ENCODE data around the gene ARHGAP26. TPM values are rescaled to one million over a fixed set of nuclear protein-coding genes. Genes with fewer than 3 reads are reported as not detected.

ARHGAP26 gene
- total RNA-seq, 1 donor from 2014 or later = 34.9 TPM

- ATAC-seq (no peak), DNase-seq (no peak)
- intact Hi-C loops (cut with micrococcal nuclease) = loop anchor here (10.0 kb wide), 1 partner anchor 137 kb away; no protein-coding TSS in a partner anchor
These were observed 22.0 kb upstream of the ARHGAP26 start for GRCh38 chr5:142748132-142748531.

- DNase-seq (peak; percentile 46), ATAC-seq (no peak)
- intact Hi-C loops (cut with micrococcal nuclease) = loop anchor here (10.0 kb wide), 1 partner anchor 136 kb away; no protein-coding TSS in a partner anchor
These were observed 21.5 kb upstream of the ARHGAP26 start for GRCh38 chr5:142748568-142749249.

GRCh38 chr5:142749321-142749720 is 20.9 kb upstream of the ARHGAP26 start:
- DNase-seq = no peak
- intact Hi-C loops (cut with micrococcal nuclease) = loop anchor here (10.0 kb wide), 1 partner anchor 135 kb away; no protein-coding TSS in a partner anchor
- no peak for ATAC-seq

- DNase-seq = peak; percentile 88
- intact Hi-C loops (cut with micrococcal nuclease) = no loop called here
These were observed 17.0 kb upstream of the ARHGAP26 start for GRCh38 chr5:142753116-142753631.

DNA sequence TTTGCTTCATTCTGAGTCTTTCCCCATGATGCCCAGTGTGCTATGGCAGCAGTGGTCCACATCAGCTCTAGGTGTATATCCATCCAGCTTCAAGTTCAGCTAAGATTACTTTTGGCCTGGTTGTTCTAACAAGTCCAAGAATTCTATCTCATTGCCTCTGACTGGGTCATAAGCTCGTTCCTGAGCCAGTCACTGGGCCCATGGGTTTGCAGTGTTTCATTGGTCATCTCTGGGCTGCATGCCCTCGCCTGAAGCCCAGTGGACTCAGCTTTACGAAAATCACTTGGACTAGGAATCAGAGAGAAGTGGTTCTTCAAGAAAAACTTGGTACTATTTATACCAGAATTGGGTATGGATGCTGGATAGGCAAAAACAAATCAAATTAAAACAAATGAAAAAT is 16.1 kb upstream of the ARHGAP26 start:
- peak; percentile 48 for ATAC-seq
- intact Hi-C loops (cut with micrococcal nuclease) = no loop called here

More at GRCh38 chr5:142753116-142753631, 17.0 kb upstream of the ARHGAP26 start:
- ATAC-seq = peak; percentile 92

GRCh38 chr5:142756576-142756975 is 13.6 kb upstream of the ARHGAP26 start:
- no peak for DNase-seq
- intact Hi-C loops (cut with micrococcal nuclease) = no loop called here

More for the DNA sequence above, 16.1 kb upstream of the ARHGAP26 start:
- peak; percentile 53 for DNase-seq

DNA sequence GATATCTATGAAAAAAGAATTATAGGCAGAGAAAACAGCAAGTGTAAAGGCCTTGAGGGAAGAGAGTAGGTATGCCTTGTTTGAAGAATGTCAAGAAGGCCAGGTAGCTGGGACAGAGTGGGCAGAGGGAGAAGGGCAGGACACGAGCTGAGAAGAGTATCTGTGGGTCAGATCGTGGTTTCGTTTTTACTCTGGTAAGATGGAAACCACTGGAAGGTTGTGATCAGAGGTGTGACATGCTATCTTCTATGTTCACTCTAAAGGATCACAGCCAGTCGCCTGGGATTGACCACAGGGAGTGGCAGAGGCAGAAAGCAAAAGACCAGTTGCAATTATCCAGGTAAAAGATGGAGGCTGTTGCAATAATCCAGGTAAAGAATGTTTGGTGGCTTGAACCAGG is 12.6 kb upstream of the ARHGAP26 start:
- no peak for ATAC-seq
- intact Hi-C loops (cut with micrococcal nuclease) = no loop called here
- no peak for DNase-seq

More at GRCh38 chr5:142756576-142756975, 13.6 kb upstream of the ARHGAP26 start:
- ATAC-seq = no peak

GRCh38 chr5:142758062-142758795 is 11.9 kb upstream of the ARHGAP26 start:
- no peak for DNase-seq
- ATAC-seq = peak; percentile 31
- intact Hi-C loops (cut with micrococcal nuclease) = no loop called here

GRCh38 chr5:142758796-142759145 is 11.4 kb upstream of the ARHGAP26 start:
- ATAC-seq (no peak), DNase-seq (no peak)
- intact Hi-C loops (cut with micrococcal nuclease) = no loop called here

- ATAC-seq (no peak), DNase-seq (no peak)
- intact Hi-C loops (cut with micrococcal nuclease) = no loop called here
These were observed 6.5 kb upstream of the ARHGAP26 start for GRCh38 chr5:142763701-142764100.

GRCh38 chr5:142767178-142767577 is 3.0 kb upstream of the ARHGAP26 start:
- intact Hi-C loops (cut with micrococcal nuclease) = no loop called here
- DNase-seq (no peak), ATAC-seq (no peak)

- DNase-seq (no peak), ATAC-seq (no peak)
- intact Hi-C loops (cut with micrococcal nuclease) = no loop called here
These were observed 2.3 kb upstream of the ARHGAP26 start for GRCh38 chr5:142767911-142768310.

GRCh38 chr5:142769251-142769792 is 855 bp upstream of the ARHGAP26 start:
- ATAC-seq (no peak), DNase-seq (no peak)
- intact Hi-C loops (cut with micrococcal nuclease) = no loop called here

- intact Hi-C loops (cut with micrococcal nuclease) = loop anchor here (5.0 kb wide), 1 partner anchor 101 kb away; no protein-coding TSS in a partner anchor
- peak; percentile 72 for DNase-seq
- peak; percentile 36 for ATAC-seq
These were observed 753 bp downstream of the ARHGAP26 start for GRCh38 chr5:142770650-142771609.

- DNase-seq (no peak), ATAC-seq (no peak)
- intact Hi-C loops (cut with micrococcal nuclease) = loop anchor here (5.0 kb wide), 1 partner anchor 101 kb away; no protein-coding TSS in a partner anchor
These were observed 1.5 kb downstream of the ARHGAP26 start for GRCh38 chr5:142771666-142772065.

GRCh38 chr5:142772446-142773293 is 2.5 kb downstream of the ARHGAP26 start:
- intact Hi-C loops (cut with micrococcal nuclease) = loop anchor here (5.0 kb wide), 1 partner anchor 100 kb away; no protein-coding TSS in a partner anchor
- ATAC-seq = peak; percentile 10
- DNase-seq = no peak

- ATAC-seq (no peak), DNase-seq (peak; percentile 32)
- intact Hi-C loops (cut with micrococcal nuclease) = no loop called here
These were observed 6.9 kb downstream of the ARHGAP26 start for GRCh38 chr5:142777099-142777498.

GRCh38 chr5:142777850-142778249 is 7.7 kb downstream of the ARHGAP26 start:
- ATAC-seq = no peak
- intact Hi-C loops (cut with micrococcal nuclease) = no loop called here
- DNase-seq = no peak

All from left ventricle myocardium superior (tissue), 1 donor.